Measurements from ENCODE around the gene UNC13C. TPM values are rescaled to one million over a fixed set of nuclear protein-coding genes. Genes with fewer than 3 reads are reported as not detected.

The UNC13C gene
- total RNA-seq, 4 donors from 2014 or later: under 0.01 to 0.30 (median 0.21) TPM; not detected in 1

GRCh38 chr15:54560417-54560816 is 582.2 kb downstream of the UNC13C start:
- H3K9me3 ChIP-seq: no peaks in the 10 kb centered on the region
- no peak overlapping the region for H3K27ac ChIP-seq
- no peak overlapping the region for H3K4me3 ChIP-seq
- 92 to 96% methylated on average over 2 of the region's 2 CpGs for WGBS, 2 donors
- H3K27me3 ChIP-seq: no peaks in the 10 kb centered on the region
- DNase-seq (ENCODE audit: low spot score in 2 of 2): no peak
- no peaks in the 10 kb centered on the region for H3K4me1 ChIP-seq
- no peak for TF ChIP-seq CTCF (IDR thresholded peaks at IDR 0.05)
- TF ChIP-seq EP300 (IDR thresholded peaks at IDR 0.05): no peak
- TF ChIP-seq POLR2A (IDR thresholded peaks at IDR 0.05): no peak
- H3K36me3 ChIP-seq: no peaks in the 10 kb centered on the region

GRCh38 chr15:54564166-54564565 is 585.9 kb downstream of the UNC13C start:
- DNase-seq (ENCODE audit: low spot score in 2 of 2): no peak
- H3K36me3 ChIP-seq: no peaks in the 10 kb centered on the region
- no peaks in the 10 kb centered on the region for H3K9me3 ChIP-seq
- WGBS, 2 donors: 59 to 65% methylated on average over 3 of the region's 3 CpGs
- H3K4me3 ChIP-seq: no peak overlapping the region
- no peaks in the 10 kb centered on the region for H3K4me1 ChIP-seq
- H3K27me3 ChIP-seq: no peaks in the 10 kb centered on the region
- H3K27ac ChIP-seq: no peak overlapping the region
- TF ChIP-seq CTCF (IDR thresholded peaks at IDR 0.05) (no peak), POLR2A (IDR thresholded peaks at IDR 0.05) (no peak), EP300 (IDR thresholded peaks at IDR 0.05) (no peak)

GRCh38 chr15:54566654-54567053 is 588.4 kb downstream of the UNC13C start:
- 17 to 20% methylated on average over 5 of the region's 5 CpGs for WGBS, 2 donors
- H3K4me3 ChIP-seq: no peak overlapping the region
- TF ChIP-seq CTCF (IDR thresholded peaks at IDR 0.05) (no peak), EP300 (IDR thresholded peaks at IDR 0.05) (no peak), POLR2A (IDR thresholded peaks at IDR 0.05) (no peak)
- no peak overlapping the region for H3K27ac ChIP-seq
- H3K9me3 ChIP-seq: no peaks in the 10 kb centered on the region
- no peaks in the 10 kb centered on the region for H3K4me1 ChIP-seq
- H3K36me3 ChIP-seq: no peaks in the 10 kb centered on the region
- no peak for DNase-seq (ENCODE audit: low spot score in 2 of 2)
- no peaks in the 10 kb centered on the region for H3K27me3 ChIP-seq

- DNase-seq (ENCODE audit: low spot score in 2 of 2): no peak
- no peaks in the 10 kb centered on the region for H3K27me3 ChIP-seq
- H3K4me3 ChIP-seq: no peak overlapping the region
- TF ChIP-seq POLR2A (IDR thresholded peaks at IDR 0.05) (no peak), EP300 (IDR thresholded peaks at IDR 0.05) (no peak), CTCF (IDR thresholded peaks at IDR 0.05) (no peak)
- no peaks in the 10 kb centered on the region for H3K4me1 ChIP-seq
- H3K27ac ChIP-seq: no peak overlapping the region
- no peaks in the 10 kb centered on the region for H3K9me3 ChIP-seq
- WGBS, 2 donors: 13 to 22% methylated on average over 2 of the region's 2 CpGs
- H3K36me3 ChIP-seq: no peaks in the 10 kb centered on the region
Measured at GRCh38 chr15:54567408-54568035, 589.3 kb downstream of the UNC13C start.

GRCh38 chr15:54568381-54568780 is 590.1 kb downstream of the UNC13C start:
- no peak overlapping the region for H3K27ac ChIP-seq
- WGBS, 2 donors: 69 to 73% methylated on average over 1 of the region's 1 CpG

More at GRCh38 chr15:54568381-54568780, 590.1 kb downstream of the UNC13C start:
- Histone ChIP-seq H3K36me3 (no peaks in the 10 kb centered on the region), H3K4me1 (no peaks in the 10 kb centered on the region), H3K27me3 (no peaks in the 10 kb centered on the region), H3K4me3 (no peak overlapping the region), H3K9me3 (no peaks in the 10 kb centered on the region)
- TF ChIP-seq EP300 (IDR thresholded peaks at IDR 0.05): no peak
- no peak for TF ChIP-seq POLR2A (IDR thresholded peaks at IDR 0.05)
- TF ChIP-seq CTCF (IDR thresholded peaks at IDR 0.05): no peak
- DNase-seq (ENCODE audit: low spot score in 2 of 2): no peak

All from tibial nerve (tissue), 4 donors.